ENCODE results near the gene AFAP1L2. TPM values are rescaled to one million over a fixed set of nuclear protein-coding genes. Genes with fewer than 3 reads are reported as not detected.
A peak's percentile ranks its signal among the peaks of the same experiment; 100 is the strongest.

Gene AFAP1L2
- total and polyA plus RNA-seq, 7 experiments from 2014 or later: 0.56 to 3.0 (median 1.5) TPM

- H3K36me3 ChIP-seq (ENCODE audit: control insufficient read depth in 2 of 3, insufficient read depth in 3 of 3, low read length in 3 of 3): no peaks in the 10 kb centered on the region
- DNase-seq: no peak
- no peaks in the 10 kb centered on the region for H3K4me1 Mint-ChIP-seq
- H3K4me1 ChIP-seq (ENCODE audit: control insufficient read depth in 2 of 2, insufficient read depth in 2 of 2, low read length in 2 of 2): no peaks in the 10 kb centered on the region
- no peak overlapping the region for H3K27ac Mint-ChIP-seq
- H3K27me3 ChIP-seq (ENCODE audit: control insufficient read depth in 2 of 2, insufficient read depth in 2 of 2, low read length in 2 of 2): no peaks in the 10 kb centered on the region
- no peak overlapping the region for H3K27ac ChIP-seq (ENCODE audit: low read depth, low read length)
- ChIA-PET CTCF (no interaction called here), POLR2A (no interaction called here)
- H3K9me3 Mint-ChIP-seq: no peaks in the 10 kb centered on the region
- H3K9me3 ChIP-seq (ENCODE audit: control insufficient read depth in 2 of 3, low read length in 3 of 3): no peaks in the 10 kb centered on the region
- no peaks in the 10 kb centered on the region for H3K36me3 Mint-ChIP-seq
- no peaks in the 10 kb centered on the region for H3K27me3 Mint-ChIP-seq
- no peak overlapping the region for H3K4me3 Mint-ChIP-seq
- peak; percentile 4 for ATAC-seq
- intact Hi-C loops (cut with micrococcal nuclease): no loop called here
- no peak overlapping the region for H3K4me3 ChIP-seq (ENCODE audit: low read length)
Observed at GRCh38 chr10:114327537-114328440, 76.5 kb downstream of the AFAP1L2 start.

GRCh38 chr10:114326795-114327194 lies 77.5 kb downstream of the AFAP1L2 start:
- intact Hi-C loops (cut with micrococcal nuclease): no loop called here

GRCh38 chr10:114323023-114323422 lies 81.3 kb downstream of the AFAP1L2 start:
- ChIA-PET POLR2A (no interaction called here), CTCF (interaction anchor here (1.2 kb wide), 1 partner anchor 19 kb away, joined by 3 read pairs; no protein-coding TSS in a partner anchor)

More at GRCh38 chr10:114326795-114327194, 77.5 kb downstream of the AFAP1L2 start:
- CTCF ChIA-PET: no interaction called here
- Histone ChIP-seq H3K4me3 (ENCODE audit: low read length) (no peak overlapping the region), H3K27ac (ENCODE audit: low read depth, low read length) (no peak overlapping the region), H3K36me3 (ENCODE audit: control insufficient read depth in 2 of 3, insufficient read depth in 3 of 3, low read length in 3 of 3) (no peaks in the 10 kb centered on the region), H3K27me3 (ENCODE audit: control insufficient read depth in 2 of 2, insufficient read depth in 2 of 2, low read length in 2 of 2) (no peaks in the 10 kb centered on the region), H3K9me3 (ENCODE audit: control insufficient read depth in 2 of 3, low read length in 3 of 3) (no peaks in the 10 kb centered on the region), H3K4me1 (ENCODE audit: control insufficient read depth in 2 of 2, insufficient read depth in 2 of 2, low read length in 2 of 2) (no peaks in the 10 kb centered on the region)
- ATAC-seq (no peak), DNase-seq (no peak)
- Mint-ChIP-seq H3K4me1 (no peaks in the 10 kb centered on the region), H3K27me3 (no peaks in the 10 kb centered on the region), H3K36me3 (no peaks in the 10 kb centered on the region), H3K27ac (no peak overlapping the region), H3K9me3 (no peaks in the 10 kb centered on the region), H3K4me3 (no peak overlapping the region)
- POLR2A ChIA-PET: no interaction called here

GRCh38 chr10:114322344-114322743 lies 82.0 kb downstream of the AFAP1L2 start:
- Histone ChIP-seq H3K36me3 (ENCODE audit: control insufficient read depth in 2 of 3, insufficient read depth in 3 of 3, low read length in 3 of 3) (no peaks in the 10 kb centered on the region), H3K27ac (ENCODE audit: low read depth, low read length) (no peak overlapping the region), H3K9me3 (ENCODE audit: control insufficient read depth in 2 of 3, low read length in 3 of 3) (no peaks in the 10 kb centered on the region), H3K27me3 (ENCODE audit: control insufficient read depth in 2 of 2, insufficient read depth in 2 of 2, low read length in 2 of 2) (no peaks in the 10 kb centered on the region), H3K4me1 (ENCODE audit: control insufficient read depth in 2 of 2, insufficient read depth in 2 of 2, low read length in 2 of 2) (no peaks in the 10 kb centered on the region), H3K4me3 (ENCODE audit: low read length) (no peak overlapping the region)
- DNase-seq (no peak), ATAC-seq (no peak)
- Mint-ChIP-seq H3K4me1 (no peaks in the 10 kb centered on the region), H3K27me3 (peaks cover 0 to 6% (median 0%) of the 10 kb centered on the region in 5 donors), H3K27ac (no peak overlapping the region), H3K36me3 (no peaks in the 10 kb centered on the region), H3K9me3 (no peaks in the 10 kb centered on the region), H3K4me3 (no peak overlapping the region)
- intact Hi-C loops (cut with micrococcal nuclease): no loop called here
- ChIA-PET CTCF (interaction anchor here (1.2 kb wide), 1 partner anchor 18 kb away, joined by 3 read pairs; no protein-coding TSS in a partner anchor), POLR2A (no interaction called here)

More at GRCh38 chr10:114323023-114323422, 81.3 kb downstream of the AFAP1L2 start:
- Histone ChIP-seq H3K27me3 (ENCODE audit: control insufficient read depth in 2 of 2, insufficient read depth in 2 of 2, low read length in 2 of 2) (no peaks in the 10 kb centered on the region), H3K36me3 (ENCODE audit: control insufficient read depth in 2 of 3, insufficient read depth in 3 of 3, low read length in 3 of 3) (no peaks in the 10 kb centered on the region), H3K27ac (ENCODE audit: low read depth, low read length) (no peak overlapping the region), H3K9me3 (ENCODE audit: control insufficient read depth in 2 of 3, low read length in 3 of 3) (no peaks in the 10 kb centered on the region), H3K4me3 (ENCODE audit: low read length) (no peak overlapping the region), H3K4me1 (ENCODE audit: control insufficient read depth in 2 of 2, insufficient read depth in 2 of 2, low read length in 2 of 2) (no peaks in the 10 kb centered on the region)
- Mint-ChIP-seq H3K4me3 (no peak overlapping the region), H3K4me1 (no peaks in the 10 kb centered on the region), H3K36me3 (no peaks in the 10 kb centered on the region), H3K27me3 (peaks cover 0 to 6% (median 0%) of the 10 kb centered on the region in 5 donors), H3K27ac (no peak overlapping the region), H3K9me3 (no peaks in the 10 kb centered on the region)
- ATAC-seq (no peak), DNase-seq (no peak)
- intact Hi-C loops (cut with micrococcal nuclease): no loop called here

- H3K36me3 ChIP-seq (ENCODE audit: control insufficient read depth in 2 of 3, insufficient read depth in 3 of 3, low read length in 3 of 3): no peaks in the 10 kb centered on the region
- H3K4me3 Mint-ChIP-seq: no peak overlapping the region
- no peaks in the 10 kb centered on the region for H3K9me3 Mint-ChIP-seq
- ChIA-PET POLR2A (no interaction called here), CTCF (interaction anchor here (1.4 kb wide), 1 partner anchor 16 kb away, joined by 3 read pairs; no protein-coding TSS in a partner anchor)
- intact Hi-C loops (cut with micrococcal nuclease): no loop called here
- no peaks in the 10 kb centered on the region for H3K36me3 Mint-ChIP-seq
- no peak overlapping the region for H3K4me3 ChIP-seq (ENCODE audit: low read length)
- H3K9me3 ChIP-seq (ENCODE audit: control insufficient read depth in 2 of 3, low read length in 3 of 3): no peaks in the 10 kb centered on the region
- peaks cover 0 to 6% (median 2%) of the 10 kb centered on the region in 5 donors for H3K27me3 Mint-ChIP-seq
- no peak for ATAC-seq
- H3K27me3 ChIP-seq (ENCODE audit: control insufficient read depth in 2 of 2, insufficient read depth in 2 of 2, low read length in 2 of 2): no peaks in the 10 kb centered on the region
- no peaks in the 10 kb centered on the region for H3K4me1 ChIP-seq (ENCODE audit: control insufficient read depth in 2 of 2, insufficient read depth in 2 of 2, low read length in 2 of 2)
- H3K4me1 Mint-ChIP-seq: no peaks in the 10 kb centered on the region
- no peak overlapping the region for H3K27ac Mint-ChIP-seq
- DNase-seq: no peak
- no peak overlapping the region for H3K27ac ChIP-seq (ENCODE audit: low read depth, low read length)
Observed at GRCh38 chr10:114320249-114321116, 83.8 kb downstream of the AFAP1L2 start.

GRCh38 chr10:114319406-114320248 lies 84.7 kb downstream of the AFAP1L2 start:
- H3K9me3 ChIP-seq (ENCODE audit: control insufficient read depth in 2 of 3, low read length in 3 of 3): no peaks in the 10 kb centered on the region
- DNase-seq (no peak), ATAC-seq (no peak)
- Mint-ChIP-seq H3K27me3 (peaks cover 0 to 6% (median 2%) of the 10 kb centered on the region in 5 donors), H3K36me3 (no peaks in the 10 kb centered on the region), H3K27ac (no peak overlapping the region), H3K4me1 (no peaks in the 10 kb centered on the region), H3K9me3 (no peaks in the 10 kb centered on the region), H3K4me3 (no peak overlapping the region)
- H3K27me3 ChIP-seq (ENCODE audit: control insufficient read depth in 2 of 2, insufficient read depth in 2 of 2, low read length in 2 of 2): no peaks in the 10 kb centered on the region
- CTCF ChIA-PET: interaction anchor here (1.4 kb wide), 1 partner anchor 16 kb away, joined by 3 read pairs; no protein-coding TSS in a partner anchor
- POLR2A ChIA-PET: no interaction called here
- no peak overlapping the region for H3K27ac ChIP-seq (ENCODE audit: low read depth, low read length)
- no peak overlapping the region for H3K4me3 ChIP-seq (ENCODE audit: low read length)
- intact Hi-C loops (cut with micrococcal nuclease): no loop called here
- H3K36me3 ChIP-seq (ENCODE audit: control insufficient read depth in 2 of 3, insufficient read depth in 3 of 3, low read length in 3 of 3): no peaks in the 10 kb centered on the region
- no peaks in the 10 kb centered on the region for H3K4me1 ChIP-seq (ENCODE audit: control insufficient read depth in 2 of 2, insufficient read depth in 2 of 2, low read length in 2 of 2)
